K562 (cell line): Measurements from ENCODE around the gene FNBP1. TPM values are rescaled to one million over a fixed set of nuclear protein-coding genes. Genes with fewer than 3 reads are reported as not detected.

ENCODE experiments used
- CREM ChIP-seq: IDR thresholded peaks from 2 replicates; pipeline ENCODE4 v1.6.1; 2014; ENCODE audit warnings: antibody characterized with exemption, low read depth
- MNT ChIP-seq, 2 experiments: fragments of 450-650 bp; conservative IDR thresholded peaks; 2 replicates each; pipeline ENCODE4 v1.6.1; 2017; ENCODE audit warnings: mild to moderate bottlenecking in 2 of 2, moderate library complexity in 2 of 2
- NFXL1 ChIP-seq: fragments of 450-650 bp; formaldehyde crosslinking; IDR thresholded peaks from 2 replicates; pipeline ENCODE4 v1.4.0; 2021; ENCODE audit warnings: mild to moderate bottlenecking
- PHF8 ChIP-seq: fragments of 200-600 bp; sonication (generic); IDR thresholded peaks from 2 replicates; pipeline ENCODE4 v1.6.1; 2012; ENCODE audit warnings: mixed run types, mild to moderate bottlenecking, inconsistent platforms, low read length, moderate library complexity, borderline replicate concordance
- SOX6 ChIP-seq: fragments of 450-650 bp; IDR thresholded peaks from 2 replicates; pipeline ENCODE4 v1.6.1; 2014; ENCODE audit warnings: mild to moderate bottlenecking
- ZMIZ1 ChIP-seq, 2 experiments: fragments of 150-350 bp in 1 of 2; IDR thresholded peaks; 2 replicates each; pipeline ENCODE4 v1.6.1; 2012 to 2016; ENCODE audit warnings: low read depth in 2 of 2, low read length in 2 of 2, mild to moderate bottlenecking in 1 of 2, moderate library complexity in 1 of 2
- ZNF407 ChIP-seq: fragments of 450-650 bp; IDR thresholded peaks from 2 replicates; pipeline ENCODE4 v1.6.1; 2016; ENCODE audit warnings: low read depth
- ZNF444 ChIP-seq: fragments of 250-450 bp; sonication (Bioruptor Pico); IDR thresholded peaks from 2 replicates; pipeline ENCODE4 v1.4.0; 2020; ENCODE audit warnings: mild to moderate bottlenecking, moderate library complexity
- ZNF639 ChIP-seq, 2 experiments: fragments of 200-800 bp in 1 of 2; sonication (Bioruptor generic) in 1 of 2; sonication (generic) in 1 of 2; formaldehyde crosslinking in 1 of 2; IDR thresholded peaks in 1 of 2; conservative IDR thresholded peaks in 1 of 2; 2 replicates each; pipeline versions ENCODE4 v1.5.0 to v1.6.1; 2016 to 2020; ENCODE audit warnings: missing compliant biosample characterization in 1 of 2, missing genetic modification characterization in 1 of 2, missing genetic modification reagents in 1 of 2
- ZNF707 ChIP-seq: fragments of 250-450 bp; sonication (Bioruptor Pico); conservative IDR thresholded peaks from 2 replicates; pipeline ENCODE4 v1.8.0; 2022; ENCODE audit warnings: inconsistent platforms, mild to moderate bottlenecking, moderate library complexity
- polyA plus RNA-seq, 8 experiments: library from polyadenylated mRNA; depleted of rRNA in 4 of 8; stranded (reverse) in 5 of 8; unstranded in 3 of 8; fragments of >200 nt; fragmentation: Nextera tagmentation in 2 of 8; fragmentation: Illumina TruSeq in 1 of 8; extraction: Ambion mirVana in 2 of 8; extraction: Trizol in 1 of 8; gene quantifications; 2 replicates each; pipeline versions ENCODE4 v1.2.1 to v1.2.3, GENCODE V29; 2011 to 2014; ENCODE audit warnings: inconsistent platforms in 1 of 8, missing spikeins in 1 of 8
- total RNA-seq, 7 experiments: library from RNA; depleted of rRNA in 6 of 7; stranded (reverse); fragments of >200 nt in 6 of 7; fragmentation: Illumina TruSeq in 2 of 7; extraction: Trizol in 2 of 7; gene quantifications; 2 replicates each; pipeline versions ENCODE4 v1.2.1 to v1.2.3, GENCODE V29; 2011 to 2021; ENCODE audit warnings: low replicate concordance in 1 of 7

The FNBP1 gene
- total and polyA plus RNA-seq, 9 of the 15 experiments (the other 6 are each of a cell fraction or from before 2014, with no cell fraction given): 1.8 to 14.9 (median 7.6) TPM

- TF ChIP-seq NFXL1 (CRISPR knock-in tag) (0 out of 2 replicates have a peak, but pooled peaks have one; percentile 9), SOX6 (peak; percentile 27; the same call in 1 of the 2 replicates), ZNF407 (peak; percentile 87), ZNF639 (CRISPR knock-in tag; conservative IDR thresholded peaks at IDR 0.05 in 1 of 2, IDR thresholded peaks at IDR 0.05 in 1 of 2) (peak in 1 of 2 experiments; percentile 43; a peak in 1 of 4 replicates), ZNF707 (CRISPR knock-in tag) (no peak), ZNF444 (CRISPR knock-in tag) (no peak), ZMIZ1 (IDR thresholded peaks at IDR 0.05; ENCODE audit: low read depth in 2 of 2, low read length in 2 of 2) (peak in 1 of 2 experiments; percentile 9; a peak in 1 of 4 replicates), MNT (conservative IDR thresholded peaks at IDR 0.05) (peak in 1 of 2 experiments; percentile 66; a peak in 2 of 4 replicates), CREM (peak; percentile 74), PHF8 (peak; percentile 95)
Observed at GRCh38 chr9:130053504-130054324, 10.7 kb upstream of the FNBP1 start, which contains the start of gene GPR107 (continued).
